Measurements from ENCODE around the gene HSF5. TPM values are rescaled to one million over a fixed set of nuclear protein-coding genes. Genes with fewer than 3 reads are reported as not detected.

The HSF5 gene
- total RNA-seq, 1 donor from 2014 or later = 0.42 TPM

DNA sequence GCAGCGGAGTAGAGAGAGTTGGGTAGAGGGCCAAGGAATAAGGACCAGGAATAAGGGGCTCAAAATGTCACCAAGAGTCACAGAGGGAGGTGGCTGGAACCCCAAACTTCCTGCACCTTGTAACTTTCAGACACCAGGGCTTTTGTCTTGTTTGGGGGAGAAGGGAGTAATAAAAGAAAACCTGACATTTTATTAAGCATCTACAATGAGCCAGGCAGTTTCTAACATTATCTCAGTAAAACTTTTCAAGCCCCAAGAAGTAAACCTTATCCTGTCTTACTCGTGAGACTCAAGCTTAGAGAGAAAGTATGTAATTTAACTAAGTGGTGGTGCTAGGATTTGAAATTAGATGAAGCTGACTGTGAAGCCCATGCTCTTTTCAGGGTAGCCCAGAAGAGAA is 27.1 kb upstream of the HSF5 start:
- Histone ChIP-seq H3K27me3 (ENCODE audit: control insufficient read depth, insufficient read depth, low read length) (no peaks in the 10 kb centered on the region), H3K36me3 (ENCODE audit: control insufficient read depth, insufficient read depth, low read length) (peaks cover 1% of the 10 kb centered on the region), H3K4me3 (ENCODE audit: low read depth, low read length) (no peak overlapping the region)
- TF ChIP-seq, protein P1, sequence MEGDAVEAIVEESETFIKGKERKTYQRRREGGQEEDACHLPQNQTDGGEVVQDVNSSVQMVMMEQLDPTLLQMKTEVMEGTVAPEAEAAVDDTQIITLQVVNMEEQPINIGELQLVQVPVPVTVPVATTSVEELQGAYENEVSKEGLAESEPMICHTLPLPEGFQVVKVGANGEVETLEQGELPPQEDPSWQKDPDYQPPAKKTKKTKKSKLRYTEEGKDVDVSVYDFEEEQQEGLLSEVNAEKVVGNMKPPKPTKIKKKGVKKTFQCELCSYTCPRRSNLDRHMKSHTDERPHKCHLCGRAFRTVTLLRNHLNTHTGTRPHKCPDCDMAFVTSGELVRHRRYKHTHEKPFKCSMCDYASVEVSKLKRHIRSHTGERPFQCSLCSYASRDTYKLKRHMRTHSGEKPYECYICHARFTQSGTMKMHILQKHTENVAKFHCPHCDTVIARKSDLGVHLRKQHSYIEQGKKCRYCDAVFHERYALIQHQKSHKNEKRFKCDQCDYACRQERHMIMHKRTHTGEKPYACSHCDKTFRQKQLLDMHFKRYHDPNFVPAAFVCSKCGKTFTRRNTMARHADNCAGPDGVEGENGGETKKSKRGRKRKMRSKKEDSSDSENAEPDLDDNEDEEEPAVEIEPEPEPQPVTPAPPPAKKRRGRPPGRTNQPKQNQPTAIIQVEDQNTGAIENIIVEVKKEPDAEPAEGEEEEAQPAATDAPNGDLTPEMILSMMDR (IDR thresholded peaks at IDR 0.05; ENCODE audit: insufficient read depth, low read length, poor library complexity, severe bottlenecking) = no peak
- DNase-seq (ENCODE audit: low read depth) = no peak

DNA sequence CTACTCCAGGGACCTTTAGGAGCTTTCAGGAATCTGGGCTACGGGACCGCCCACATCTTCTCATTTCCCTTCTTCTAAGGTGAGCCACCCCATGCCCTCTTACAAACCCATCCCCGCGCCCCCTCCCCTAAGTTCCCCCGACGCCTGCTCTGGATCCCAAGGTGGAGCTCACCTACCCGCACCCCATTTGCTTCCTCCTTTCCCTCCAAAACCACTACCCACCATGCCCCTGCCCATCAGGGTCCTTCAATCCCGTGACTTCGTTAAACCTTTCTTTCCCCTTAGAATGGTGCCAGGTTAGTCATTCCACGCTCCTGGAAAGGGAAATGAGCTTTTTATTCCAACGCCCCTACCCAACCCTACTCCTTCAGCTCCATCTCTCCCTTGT is 26.6 kb upstream of the HSF5 start:
- Histone ChIP-seq H3K4me3 (ENCODE audit: low read depth, low read length) (peak overlapping the region; percentile 76), H3K36me3 (ENCODE audit: control insufficient read depth, insufficient read depth, low read length) (peaks cover 3% of the 10 kb centered on the region), H3K27me3 (ENCODE audit: control insufficient read depth, insufficient read depth, low read length) (no peaks in the 10 kb centered on the region)
- no peak for DNase-seq (ENCODE audit: low read depth)
- TF ChIP-seq, protein P1 (IDR thresholded peaks at IDR 0.05; ENCODE audit: insufficient read depth, low read length, poor library complexity, severe bottlenecking) = no peak

DNA sequence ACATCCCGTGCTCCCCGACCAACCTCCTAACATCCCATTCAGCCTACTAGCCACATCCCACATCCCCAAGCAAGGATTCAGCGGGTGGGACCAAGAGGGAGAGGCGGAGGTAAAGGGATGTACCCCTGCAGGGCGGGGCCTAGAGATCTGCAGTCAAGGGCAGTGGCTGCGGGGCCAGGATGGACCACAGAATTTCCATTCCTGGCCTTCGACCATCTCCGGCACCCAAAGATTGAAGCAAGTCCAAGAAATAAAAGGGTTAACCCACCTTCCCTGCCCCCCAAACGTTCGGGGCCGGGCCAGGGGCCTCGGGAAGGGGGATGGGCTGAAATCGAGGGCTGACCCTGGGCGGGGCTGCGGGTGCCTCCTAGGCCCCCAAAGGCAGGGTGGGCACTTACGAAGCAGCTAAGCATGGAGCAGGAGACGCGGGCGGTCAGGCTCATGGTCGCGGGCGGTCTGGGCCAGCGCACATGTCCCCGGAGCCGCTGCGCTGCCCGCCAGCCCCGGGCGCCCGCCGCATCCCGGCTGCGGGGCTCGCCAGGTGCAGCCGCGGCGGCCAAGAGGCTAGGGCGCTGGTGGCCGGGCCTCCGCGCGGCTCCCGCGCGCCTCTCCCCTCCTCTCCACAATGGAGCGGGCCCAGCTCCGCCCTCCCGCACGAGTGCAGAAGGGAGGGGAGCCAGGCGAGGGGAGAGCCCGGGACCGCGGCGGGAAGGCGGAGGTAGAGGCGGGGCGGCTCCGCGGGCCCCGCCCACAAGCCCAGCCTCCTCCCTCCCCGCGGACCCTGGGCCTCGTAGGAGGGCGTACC is 26.0 kb upstream of the HSF5 start, which contains the start of gene MTMR4:
Gene MTMR4, minus strand, starts transcription at position 674 of the 805 bp plus-strand sequence. Its CDS starts 231 bp downstream, at position 443.
- no peaks in the 10 kb centered on the region for H3K27me3 ChIP-seq (ENCODE audit: control insufficient read depth, insufficient read depth, low read length)

DNA sequence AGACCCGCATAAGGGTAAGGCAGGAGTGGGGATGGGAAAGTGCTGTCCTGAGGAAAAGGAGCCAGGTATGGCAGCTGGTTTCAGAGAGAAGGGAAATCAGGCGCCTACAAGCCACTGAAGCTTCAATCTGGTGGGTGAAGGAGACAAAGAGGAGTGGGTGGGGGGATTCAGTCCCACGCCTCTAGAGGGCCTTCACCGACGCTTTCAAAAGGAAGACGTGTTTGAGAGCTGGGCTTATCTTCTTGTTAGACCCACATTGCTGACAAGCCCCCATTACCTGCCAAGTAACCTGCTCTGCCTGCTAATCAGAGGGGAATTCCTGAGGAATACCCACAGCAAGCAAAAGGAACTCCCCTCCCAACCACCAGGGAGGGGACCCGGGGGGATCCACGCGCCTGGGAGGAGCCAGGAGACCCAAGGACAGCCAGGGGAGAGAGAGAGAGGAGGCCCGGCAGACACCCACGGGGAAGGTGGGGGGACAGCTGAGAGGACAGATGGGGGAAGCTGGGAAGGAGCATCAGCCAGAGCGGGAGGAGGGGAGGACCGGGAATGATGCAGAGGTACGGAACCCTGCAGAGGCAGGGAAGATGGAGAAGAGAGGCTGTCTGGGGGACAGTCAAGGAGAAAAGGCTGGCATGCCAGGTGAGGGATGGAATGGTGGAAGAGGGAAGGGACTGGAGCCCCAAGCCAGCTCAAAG is 25.2 kb upstream of the HSF5 start:
- TF ChIP-seq, protein P1 (IDR thresholded peaks at IDR 0.05; ENCODE audit: insufficient read depth, low read length, poor library complexity, severe bottlenecking) = no peak
- no peak for DNase-seq (ENCODE audit: low read depth)
- H3K36me3 ChIP-seq (ENCODE audit: control insufficient read depth, insufficient read depth, low read length) = peaks cover 4% of the 10 kb centered on the region
- peak overlapping the region; percentile 76 for H3K4me3 ChIP-seq (ENCODE audit: low read depth, low read length)
- H3K27me3 ChIP-seq (ENCODE audit: control insufficient read depth, insufficient read depth, low read length) = no peaks in the 10 kb centered on the region

More for the DNA sequence above, 26.0 kb upstream of the HSF5 start, which contains the start of gene MTMR4:
- peaks cover 3% of the 10 kb centered on the region for H3K36me3 ChIP-seq (ENCODE audit: control insufficient read depth, insufficient read depth, low read length)
- peak within 1 kb of the TSS; percentile 76 for H3K4me3 ChIP-seq (ENCODE audit: low read depth, low read length)
- DNase-seq (ENCODE audit: low read depth) = no peak
- TF ChIP-seq, protein P1 (IDR thresholded peaks at IDR 0.05; ENCODE audit: insufficient read depth, low read length, poor library complexity, severe bottlenecking) = no peak

DNA sequence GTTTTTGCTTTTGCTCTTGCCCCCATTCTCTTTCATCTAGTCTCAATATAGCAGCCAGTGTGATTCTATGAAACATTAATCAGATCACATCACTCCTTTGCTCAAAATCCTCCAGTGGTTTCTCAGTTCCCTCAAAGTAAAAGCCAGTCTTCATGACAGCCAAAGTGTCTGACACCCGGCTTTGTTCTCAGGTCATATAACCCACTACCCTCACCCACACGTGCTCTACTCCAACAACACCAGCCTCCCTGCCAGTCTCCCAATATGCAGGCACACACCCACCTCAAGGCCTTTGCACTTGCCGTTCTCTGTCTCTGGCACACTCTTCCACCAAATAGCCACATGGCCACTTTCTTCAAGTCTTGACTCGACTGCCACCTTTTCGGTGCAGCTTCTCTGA is 21.9 kb upstream of the HSF5 start:
- TF ChIP-seq, protein P1 (IDR thresholded peaks at IDR 0.05; ENCODE audit: insufficient read depth, low read length, poor library complexity, severe bottlenecking) = no peak
- Histone ChIP-seq H3K27me3 (ENCODE audit: control insufficient read depth, insufficient read depth, low read length) (no peaks in the 10 kb centered on the region), H3K4me3 (ENCODE audit: low read depth, low read length) (no peak overlapping the region), H3K36me3 (ENCODE audit: control insufficient read depth, insufficient read depth, low read length) (peaks cover 6% of the 10 kb centered on the region)
- DNase-seq (ENCODE audit: low read depth) = no peak

Data from kidney epithelial cell (primary cell).